Activated CD4-positive, alpha-beta memory T cell treated with anti-CD3 and anti-CD28 coated beads, Interleukin-2, amount 10 ng/mL, durations not matched to agents 7 days and 5 days (primary cell): ENCODE data around the gene RBM43. TPM values are rescaled to one million over a fixed set of nuclear protein-coding genes. Genes with fewer than 3 reads are reported as not detected.

Source experiments
- CTCF ChIA-PET: fragments of 350-600 bp; sonication (Branson Sonifier 250); formaldehyde crosslinking; loops from one replicate; lab custom pipeline; 2021; ENCODE audit warnings: antibody characterized with exemption, inconsistent platforms; lab: Charles Lee
- POLR2A ChIA-PET: fragments of 350-600 bp; sonication (Branson Sonifier 250); formaldehyde crosslinking; loops from one replicate; lab custom pipeline; 2021; ENCODE audit warnings: antibody characterized with exemption; lab: Charles Lee
- DNase-seq: peaks from one replicate; pipeline ENCODE4 v3.0.0-alpha.2; 2020
- H3K27ac Mint-ChIP-seq: one replicate; pipeline ENCODE4 v1.8.0; 2021; ENCODE audit warnings: mild to moderate bottlenecking, mixed read lengths
- H3K27me3 Mint-ChIP-seq: one replicate; pipeline ENCODE4 v1.8.0; 2021; ENCODE audit warnings: mixed read lengths
- H3K36me3 Mint-ChIP-seq: one replicate; pipeline ENCODE4 v1.8.0; 2021; ENCODE audit warnings: low read depth, mixed read lengths
- H3K4me1 Mint-ChIP-seq: one replicate; pipeline ENCODE4 v1.8.0; 2021; ENCODE audit warnings: mixed read lengths
- H3K4me3 Mint-ChIP-seq: one replicate; pipeline ENCODE4 v1.8.0; 2021; ENCODE audit warnings: mild to moderate bottlenecking, mixed read lengths
- H3K9me3 Mint-ChIP-seq: one replicate; pipeline ENCODE4 v1.8.0; 2021; ENCODE audit warnings: mixed read lengths
- total RNA-seq, 2 experiments: library from RNA; stranded (reverse); gene quantifications; one replicate each; pipeline ENCODE4 v1.2.3, GENCODE V29; 2021

The RBM43 gene
- total RNA-seq, 2 experiments from 2014 or later, result 8.5 to 8.9 TPM

GRCh38 chr2:151289972-151290866 lies 28.6 kb upstream of the RBM43 start:
- no peaks in the 10 kb centered on the region for H3K27me3 Mint-ChIP-seq
- ChIA-PET POLR2A (interaction anchor here (0.6 to 4.0 kb wide), 13 partner anchors 8 to 1713 kb away, joined by 3 to 77 read pairs (median 8); partner anchors contain the start of genes MMADHC, PRPF40A, RBM43 and RIF1), CTCF (interaction anchor here (0.6 to 2.5 kb wide), 6 partner anchors 28 to 147 kb away, joined by 3 to 18 read pairs (median 4); partner anchors contain the start of gene RBM43)
- H3K4me3 Mint-ChIP-seq, result peak overlapping the region; percentile 93
- H3K4me1 Mint-ChIP-seq, result peaks cover 40% of the 10 kb centered on the region
- peak overlapping the region; percentile 93 for H3K27ac Mint-ChIP-seq
- no peaks in the 10 kb centered on the region for H3K9me3 Mint-ChIP-seq
- peak; percentile 23 for DNase-seq
- peaks cover 30% of the 10 kb centered on the region for H3K36me3 Mint-ChIP-seq

- peaks cover 42% of the 10 kb centered on the region for H3K36me3 Mint-ChIP-seq
- H3K27ac Mint-ChIP-seq, result peak overlapping the region; percentile 93
- H3K27me3 Mint-ChIP-seq, result no peaks in the 10 kb centered on the region
- H3K4me3 Mint-ChIP-seq, result peak overlapping the region; percentile 93
- POLR2A ChIA-PET, result interaction anchor here (0.6 to 4.0 kb wide), 5 partner anchors 24 to 1701 kb away, joined by 3 to 77 read pairs (median 4); partner anchors contain the start of genes RBM43 and RIF1
- CTCF ChIA-PET, result interaction anchor here (1.4 kb wide), 1 partner anchor 149 kb away, joined by 4 read pairs; no protein-coding TSS in a partner anchor
- H3K9me3 Mint-ChIP-seq, result no peaks in the 10 kb centered on the region
- peaks cover 49% of the 10 kb centered on the region for H3K4me1 Mint-ChIP-seq
- no peak for DNase-seq
These were observed 26.0 kb upstream of the RBM43 start for GRCh38 chr2:151287513-151288250.

GRCh38 chr2:151282401-151282800 lies 20.7 kb upstream of the RBM43 start:
- no peak for DNase-seq
- Mint-ChIP-seq H3K4me1 (peaks cover 26% of the 10 kb centered on the region), H3K27ac (no peak overlapping the region), H3K4me3 (no peak overlapping the region), H3K9me3 (no peaks in the 10 kb centered on the region), H3K27me3 (no peaks in the 10 kb centered on the region), H3K36me3 (peaks cover 70% of the 10 kb centered on the region)
- CTCF ChIA-PET, result interaction anchor here (0.6 kb wide), 1 partner anchor 40 kb away, joined by 3 read pairs; no protein-coding TSS in a partner anchor
- POLR2A ChIA-PET, result interaction anchor here (1.0 kb wide), 1 partner anchor 21 kb away, joined by 4 read pairs; the partner anchor contains the start of gene RBM43

- Mint-ChIP-seq H3K27ac (no peak overlapping the region), H3K4me1 (peaks cover 9% of the 10 kb centered on the region), H3K36me3 (peaks cover 74% of the 10 kb centered on the region), H3K27me3 (no peaks in the 10 kb centered on the region), H3K9me3 (no peaks in the 10 kb centered on the region), H3K4me3 (no peak overlapping the region)
- ChIA-PET CTCF (interaction anchor here (1.5 kb wide), 1 partner anchor 13 kb away, joined by 4 read pairs; no protein-coding TSS in a partner anchor), POLR2A (no interaction called here)
- DNase-seq, result no peak
These were observed 18.6 kb upstream of the RBM43 start for GRCh38 chr2:151280271-151280670.

GRCh38 chr2:151278487-151278886 lies 16.8 kb upstream of the RBM43 start:
- CTCF ChIA-PET, result interaction anchor here (1.0 kb wide), 1 partner anchor 10 kb away, joined by 3 read pairs; no protein-coding TSS in a partner anchor
- Mint-ChIP-seq H3K4me3 (no peak overlapping the region), H3K36me3 (peaks cover 76% of the 10 kb centered on the region)

GRCh38 chr2:151277067-151277466 lies 15.4 kb upstream of the RBM43 start:
- Mint-ChIP-seq H3K4me3 (no peak overlapping the region), H3K4me1 (peaks cover 2% of the 10 kb centered on the region), H3K36me3 (peaks cover 81% of the 10 kb centered on the region), H3K27ac (no peak overlapping the region), H3K9me3 (no peaks in the 10 kb centered on the region), H3K27me3 (no peaks in the 10 kb centered on the region)
- no peak for DNase-seq
- CTCF ChIA-PET, result interaction anchor here (1.3 kb wide), 1 partner anchor 38 kb away, joined by 3 read pairs; no protein-coding TSS in a partner anchor
- POLR2A ChIA-PET, result interaction anchor here (1.6 kb wide), 1 partner anchor 15 kb away, joined by 6 read pairs; the partner anchor contains the start of gene RBM43

More at GRCh38 chr2:151278487-151278886, 16.8 kb upstream of the RBM43 start:
- POLR2A ChIA-PET, result no interaction called here
- DNase-seq, result no peak
- H3K9me3 Mint-ChIP-seq, result no peaks in the 10 kb centered on the region
- peaks cover under 1% of the 10 kb centered on the region for H3K4me1 Mint-ChIP-seq
- H3K27ac Mint-ChIP-seq, result no peak overlapping the region
- no peaks in the 10 kb centered on the region for H3K27me3 Mint-ChIP-seq

- Mint-ChIP-seq H3K9me3 (no peaks in the 10 kb centered on the region), H3K36me3 (peaks cover 83% of the 10 kb centered on the region), H3K27ac (no peak overlapping the region), H3K4me1 (peaks cover 4% of the 10 kb centered on the region), H3K4me3 (no peak overlapping the region), H3K27me3 (no peaks in the 10 kb centered on the region)
- DNase-seq, result no peak
- ChIA-PET CTCF (no interaction called here), POLR2A (no interaction called here)
These were observed 13.6 kb upstream of the RBM43 start for GRCh38 chr2:151275291-151275690.

- Mint-ChIP-seq H3K9me3 (no peaks in the 10 kb centered on the region), H3K27me3 (no peaks in the 10 kb centered on the region), H3K36me3 (peaks cover 75% of the 10 kb centered on the region), H3K4me3 (no peak overlapping the region), H3K27ac (no peak overlapping the region), H3K4me1 (peaks cover 4% of the 10 kb centered on the region)
- ChIA-PET CTCF (interaction anchor here (2.4 kb wide), 1 partner anchor 10 kb away, joined by 8 read pairs; the partner anchor contains the start of gene RBM43), POLR2A (interaction anchor here (3.0 kb wide), 1 partner anchor 10 kb away, joined by 12 read pairs; the partner anchor contains the start of gene RBM43)
- DNase-seq, result no peak
These were observed 10.2 kb upstream of the RBM43 start for GRCh38 chr2:151271824-151272223.

GRCh38 chr2:151269798-151270568 lies 8.3 kb upstream of the RBM43 start:
- CTCF ChIA-PET, result interaction anchor here (1.3 to 2.4 kb wide), 2 partner anchors 9 to 168 kb away, joined by 3 to 8 read pairs; partner anchors contain the start of gene RBM43
- no peak overlapping the region for H3K4me3 Mint-ChIP-seq
- DNase-seq, result no peak
- POLR2A ChIA-PET, result interaction anchor here (1.4 to 3.0 kb wide), 2 partner anchors 9 to 19 kb away, joined by 4 to 12 read pairs; partner anchors contain the start of gene RBM43
- peaks cover 4% of the 10 kb centered on the region for H3K4me1 Mint-ChIP-seq
- no peaks in the 10 kb centered on the region for H3K27me3 Mint-ChIP-seq
- H3K27ac Mint-ChIP-seq, result no peak overlapping the region
- no peaks in the 10 kb centered on the region for H3K9me3 Mint-ChIP-seq
- H3K36me3 Mint-ChIP-seq, result peaks cover 56% of the 10 kb centered on the region

- CTCF ChIA-PET, result interaction anchor here (1.0 kb wide), 1 partner anchor 10 kb away, joined by 3 read pairs; no protein-coding TSS in a partner anchor
- no peak overlapping the region for H3K27ac Mint-ChIP-seq
- no peak for DNase-seq
- H3K27me3 Mint-ChIP-seq, result no peaks in the 10 kb centered on the region
- POLR2A ChIA-PET, result no interaction called here
- no peak overlapping the region for H3K4me3 Mint-ChIP-seq
- peaks cover 44% of the 10 kb centered on the region for H3K36me3 Mint-ChIP-seq
- no peaks in the 10 kb centered on the region for H3K9me3 Mint-ChIP-seq
- peaks cover 4% of the 10 kb centered on the region for H3K4me1 Mint-ChIP-seq
These were observed 6.4 kb upstream of the RBM43 start for GRCh38 chr2:151268085-151268484.

- H3K4me1 Mint-ChIP-seq, result peaks cover 9% of the 10 kb centered on the region
- POLR2A ChIA-PET, result interaction anchor here (1.6 kb wide), 1 partner anchor 22 kb away, joined by 8 read pairs; the partner anchor contains the start of gene NMI
- H3K27me3 Mint-ChIP-seq, result no peaks in the 10 kb centered on the region
- CTCF ChIA-PET, result interaction anchor here (1.1 kb wide), 1 partner anchor 13 kb away, joined by 4 read pairs; no protein-coding TSS in a partner anchor
- H3K27ac Mint-ChIP-seq, result no peak overlapping the region
- H3K4me3 Mint-ChIP-seq, result no peak overlapping the region
- no peak for DNase-seq
- H3K9me3 Mint-ChIP-seq, result no peaks in the 10 kb centered on the region
- H3K36me3 Mint-ChIP-seq, result peaks cover 39% of the 10 kb centered on the region
These were observed 5.9 kb upstream of the RBM43 start for GRCh38 chr2:151267537-151267936.
